B cell (primary cell): ENCODE measurements around the gene ZBTB46. TPM values are rescaled to one million over a fixed set of nuclear protein-coding genes. Genes with fewer than 3 reads are reported as not detected.

ENCODE experiments used
- ATAC-seq: fragments of 200-7000 bp; cut with Tn5 transposase; one replicate; pipeline ENCODE4 v1.10.0; 2021; ENCODE audit warnings: low read depth, mild to moderate bottlenecking, moderate number of reproducible peaks, moderate library complexity
- CTCF ChIA-PET: fragments of 350-600 bp; sonication (Branson Sonifier 250); formaldehyde crosslinking; loops from one replicate; lab custom pipeline; 2021; ENCODE audit warnings: antibody characterized with exemption, inconsistent platforms; lab: Charles Lee
- POLR2A ChIA-PET: fragments of 350-600 bp; sonication (Branson Sonifier 250); formaldehyde crosslinking; loops from one replicate; lab custom pipeline; 2021; ENCODE audit warnings: antibody characterized with exemption; lab: Charles Lee
- DNase-seq: peaks from one replicate; pipeline ENCODE4 v3.0.0; 2013
- H2AFZ ChIP-seq: 2 replicates; pipeline ENCODE4 v1.6.1; 2012; ENCODE audit warnings: mild to moderate bottlenecking, low read depth, low read length; ENCODE audit not compliant: insufficient read depth, poor library complexity, severe bottlenecking
- H3K27ac ChIP-seq, 2 donors: 1 replicate in 1 of 2; 2 replicates in 1 of 2; pipeline ENCODE4 v1.5.1; 2012 to 2013; ENCODE audit warnings: low read length in 2 of 2, mild to moderate bottlenecking in 2 of 2, moderate library complexity in 1 of 2
- H3K27me3 ChIP-seq, 4 experiments: fragments of 200-600 bp in 1 of 4; sonication (generic) in 1 of 4; replicated peaks in 1 of 4; 1 replicate in 2 of 4; 2 replicates in 2 of 4; pipeline versions ENCODE4 v1.6.1 to v1.7.0; 2013 to 2016; ENCODE audit warnings: low read length in 3 of 4, mild to moderate bottlenecking in 2 of 4, mixed read lengths in 1 of 4, moderate library complexity in 1 of 4; ENCODE audit not compliant: insufficient read depth in 4 of 4, control insufficient read depth in 3 of 4; ENCODE audit errors: control extremely low read depth in 1 of 4
- H3K36me3 ChIP-seq, 2 experiments: replicated peaks in 1 of 2; 1 replicate in 1 of 2; 2 replicates in 1 of 2; pipeline versions ENCODE4 v1.6.1 to v1.7.1; 2013; ENCODE audit warnings: low read length in 1 of 2; ENCODE audit not compliant: insufficient read depth in 2 of 2, control insufficient read depth in 1 of 2; ENCODE audit errors: control extremely low read depth in 1 of 2, extremely low read depth in 1 of 2
- H3K4me1 ChIP-seq, 2 donors: fragments of 200-600 bp in 1 of 2; sonication (generic) in 1 of 2; 1 replicate in 1 of 2; 2 replicates in 1 of 2; pipeline versions ENCODE4 v1.5.1 to v1.6.1; 2013 to 2017; ENCODE audit warnings: low read length in 2 of 2; ENCODE audit not compliant: control insufficient read depth in 2 of 2, insufficient read depth in 2 of 2
- H3K4me2 ChIP-seq: replicated peaks from 2 replicates; pipeline ENCODE3; 2012; ENCODE audit warnings: mild to moderate bottlenecking, low read depth, low read length; ENCODE audit not compliant: poor library complexity, severe bottlenecking
- H3K4me3 ChIP-seq, 5 experiments: fragments of 200-600 bp in 1 of 5; sonication (generic) in 1 of 5; 1 replicate in 3 of 5; 2 replicates in 2 of 5; pipeline versions ENCODE4 v1.5.1 to v1.7.0; 2011 to 2016; ENCODE audit warnings: low read length in 4 of 5, mild to moderate bottlenecking in 4 of 5, low read depth in 2 of 5, control low read depth in 1 of 5, moderate library complexity in 1 of 5; ENCODE audit not compliant: insufficient read depth in 1 of 5; ENCODE audit errors: control extremely low read depth in 1 of 5, extremely low read depth in 1 of 5
- H3K79me2 ChIP-seq: fragments of 200-600 bp; sonication (generic); one replicate; pipeline ENCODE4 v1.6.0; 2016; ENCODE audit warnings: low read length; ENCODE audit not compliant: control insufficient read depth, insufficient read depth
- H3K9ac ChIP-seq: fragments of 200-600 bp; sonication (generic); 2 replicates; pipeline ENCODE4 v1.6.1; 2017; ENCODE audit warnings: mild to moderate bottlenecking, low read length, moderate library complexity
- H3K9me3 ChIP-seq, 3 donors: one replicate each; pipeline versions ENCODE4 v1.6.1 to v1.7.1; 2013; ENCODE audit warnings: low read length in 2 of 3; ENCODE audit not compliant: control insufficient read depth in 2 of 3, insufficient read depth in 1 of 3; ENCODE audit errors: control extremely low read depth in 1 of 3
- H4K20me1 ChIP-seq: 2 replicates; pipeline ENCODE4 v1.6.0; 2012; ENCODE audit warnings: mild to moderate bottlenecking, low read length; ENCODE audit not compliant: insufficient read depth, control insufficient read depth, poor library complexity, severe bottlenecking
- H3K27ac Mint-ChIP-seq: one replicate; pipeline ENCODE4 v1.8.0; 2021; ENCODE audit warnings: mixed read lengths
- H3K27me3 Mint-ChIP-seq: one replicate; pipeline ENCODE4 v1.8.0; 2021; ENCODE audit warnings: mixed read lengths
- H3K4me1 Mint-ChIP-seq: one replicate; pipeline ENCODE4 v1.8.0; 2021; ENCODE audit warnings: mixed read lengths
- H3K4me3 Mint-ChIP-seq: one replicate; pipeline ENCODE4 v1.8.0; 2021; ENCODE audit warnings: mixed read lengths
- H3K9me3 Mint-ChIP-seq: one replicate; pipeline ENCODE4 v1.8.0; 2022; ENCODE audit warnings: mixed read lengths; ENCODE audit not compliant: insufficient read depth
- EZH2 ChIP-seq: IDR thresholded peaks from 2 replicates; pipeline ENCODE4 v1.6.1; 2012; ENCODE audit warnings: borderline replicate concordance, low read depth, mild to moderate bottlenecking, moderate library complexity, low read length; ENCODE audit not compliant: insufficient read depth, poor library complexity, severe bottlenecking
- WGBS: methylation state at CpG from one replicate; pipeline ENCODE4 v1.1.5; 2013; ENCODE audit warnings: missing lambda C conversion rate; ENCODE audit not compliant: insufficient coverage; 5-methylcytosine and 5-hydroxymethylcytosine counted together
- intact Hi-C: fragments of 100-400 bp; cut with micrococcal nuclease; formaldehyde crosslinking; loops from one replicate; pipeline ENCODE4 v1.10.0; 2022
- polyA plus RNA-seq: library from polyadenylated mRNA; depleted of rRNA; stranded (reverse); fragments of >200 nt; gene quantifications from 2 replicates; pipeline ENCODE4 v1.2.3, GENCODE V29; 2012
- total RNA-seq, 2 donors: library from RNA; stranded (reverse); fragments of 120-200 nt in 1 of 2; gene quantifications; 1 replicate in 1 of 2; 2 replicates in 1 of 2; pipeline versions ENCODE4 v1.2.3 to v1.2.4, GENCODE V29; 2013 to 2022
- TF ChIP-seq, protein P1 (sequence below): fragments of 200-600 bp; IDR thresholded peaks from one replicate; pipeline ENCODE4 v1.8.0; 2022; ENCODE audit warnings: antibody characterized with exemption, mild to moderate bottlenecking

Gene ZBTB46
- total and polyA plus RNA-seq, 2 donors (not counting 1 experiment from before 2014, with no cell fraction given) = 0.16 to 0.64 TPM

DNA sequence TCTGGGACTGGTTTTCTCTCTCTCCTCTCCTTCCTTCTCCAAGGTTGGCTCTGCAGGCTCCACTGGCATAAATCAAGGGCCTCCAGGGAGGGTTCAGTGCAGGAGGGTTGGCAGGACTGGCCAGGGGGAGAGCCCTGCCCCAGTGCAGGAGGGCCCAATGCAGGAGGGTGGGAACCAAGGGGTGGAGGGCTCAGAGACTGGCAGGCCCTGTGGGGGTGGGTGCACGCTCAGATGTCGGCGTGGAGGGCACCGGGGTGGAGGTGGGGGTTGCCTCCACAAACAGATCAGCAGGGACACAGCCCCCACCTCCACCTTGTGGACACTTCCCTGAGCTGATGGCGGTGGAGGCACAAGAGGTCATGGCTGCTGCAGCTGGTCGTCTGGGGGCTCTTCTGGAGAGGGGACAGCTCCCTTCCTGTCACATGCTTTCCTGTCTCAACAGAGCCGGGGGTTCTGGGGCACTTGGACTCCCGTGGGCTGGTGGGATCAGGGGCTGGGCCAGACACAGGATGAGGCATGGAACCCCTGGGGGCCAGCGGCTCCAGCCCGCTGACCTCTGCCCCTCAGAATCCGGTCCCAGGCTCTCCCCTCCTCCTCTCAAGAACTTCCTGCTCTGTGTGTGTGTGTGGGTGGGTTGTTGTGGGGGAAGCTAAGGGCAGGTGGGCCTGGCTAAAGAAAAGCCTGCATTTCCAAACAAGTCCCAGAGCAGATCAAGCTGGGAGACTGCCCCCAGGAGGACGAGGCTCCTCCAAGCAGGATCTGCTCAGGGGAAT lies 27.5 kb upstream of the ZBTB46 start:
- Histone ChIP-seq H3K9ac (peak overlapping the region; percentile 38), H3K4me3 (peak overlapping the region in 2 of 5 experiments; percentile 7 to 25), H3K36me3 (peaks cover 0 to 4% of the 10 kb centered on the region in 2 experiments), H3K4me2 (peak overlapping the region; percentile 60), H3K9me3 (no peaks in the 10 kb centered on the region), H3K79me2 (peaks cover 5% of the 10 kb centered on the region), H3K27me3 (peaks cover 0 to 16% (median 5%) of the 10 kb centered on the region in 4 experiments), H2AFZ (peak overlapping the region; percentile 9), H3K4me1 (peaks cover 31 to 46% of the 10 kb centered on the region in 2 donors), H4K20me1 (no peaks in the 10 kb centered on the region), H3K27ac (no peak overlapping the region)
- 19% methylated on average over 1 of the region's 12 CpGs for WGBS
- TF ChIP-seq, protein P1, sequence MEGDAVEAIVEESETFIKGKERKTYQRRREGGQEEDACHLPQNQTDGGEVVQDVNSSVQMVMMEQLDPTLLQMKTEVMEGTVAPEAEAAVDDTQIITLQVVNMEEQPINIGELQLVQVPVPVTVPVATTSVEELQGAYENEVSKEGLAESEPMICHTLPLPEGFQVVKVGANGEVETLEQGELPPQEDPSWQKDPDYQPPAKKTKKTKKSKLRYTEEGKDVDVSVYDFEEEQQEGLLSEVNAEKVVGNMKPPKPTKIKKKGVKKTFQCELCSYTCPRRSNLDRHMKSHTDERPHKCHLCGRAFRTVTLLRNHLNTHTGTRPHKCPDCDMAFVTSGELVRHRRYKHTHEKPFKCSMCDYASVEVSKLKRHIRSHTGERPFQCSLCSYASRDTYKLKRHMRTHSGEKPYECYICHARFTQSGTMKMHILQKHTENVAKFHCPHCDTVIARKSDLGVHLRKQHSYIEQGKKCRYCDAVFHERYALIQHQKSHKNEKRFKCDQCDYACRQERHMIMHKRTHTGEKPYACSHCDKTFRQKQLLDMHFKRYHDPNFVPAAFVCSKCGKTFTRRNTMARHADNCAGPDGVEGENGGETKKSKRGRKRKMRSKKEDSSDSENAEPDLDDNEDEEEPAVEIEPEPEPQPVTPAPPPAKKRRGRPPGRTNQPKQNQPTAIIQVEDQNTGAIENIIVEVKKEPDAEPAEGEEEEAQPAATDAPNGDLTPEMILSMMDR = no peak
- TF ChIP-seq EZH2 = no peak
- peaks cover 34% of the 10 kb centered on the region for H3K4me1 Mint-ChIP-seq
- ATAC-seq = peak; percentile 26
- H3K4me3 Mint-ChIP-seq = peak overlapping the region; percentile 67
- intact Hi-C loops = no loop called here
- H3K27ac Mint-ChIP-seq = no peak overlapping the region
- no peaks in the 10 kb centered on the region for H3K27me3 Mint-ChIP-seq
- no peaks in the 10 kb centered on the region for H3K9me3 Mint-ChIP-seq
- POLR2A ChIA-PET = interaction anchor here (0.5 kb wide), 1 partner anchor 327 kb away, joined by 6 read pairs; no protein-coding TSS in a partner anchor
- CTCF ChIA-PET = no interaction called here
- DNase-seq = no peak

DNA sequence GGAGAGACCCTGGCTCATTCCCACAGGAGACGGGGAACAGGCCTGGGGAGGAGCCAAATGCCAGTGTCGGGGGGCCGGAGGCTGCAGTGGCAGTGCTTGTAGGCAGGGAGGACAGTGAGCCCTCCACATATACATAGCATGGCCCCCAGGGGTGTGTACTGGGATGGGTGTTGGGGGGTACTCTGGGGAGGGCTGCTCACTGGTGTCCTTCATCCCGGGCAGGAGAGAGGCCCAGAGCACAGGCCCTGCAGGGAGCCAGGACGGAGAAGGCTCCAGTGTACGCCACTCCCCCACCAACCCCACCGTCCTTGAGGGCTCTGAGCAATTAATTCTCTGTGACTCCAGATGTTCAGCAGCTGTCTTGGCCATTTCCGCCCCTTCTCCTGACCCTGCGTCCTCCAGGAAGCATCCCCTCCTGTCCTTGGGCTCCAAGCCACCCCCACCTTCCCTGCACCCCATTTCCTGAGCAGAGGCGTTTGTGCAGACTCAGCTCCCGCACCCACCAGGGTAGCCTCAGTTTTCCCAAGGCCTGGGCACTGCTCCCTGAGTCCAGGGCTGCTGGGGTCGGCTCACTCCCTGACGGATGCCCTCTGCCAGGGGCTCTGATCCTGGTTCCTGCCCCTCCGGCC lies 26.8 kb upstream of the ZBTB46 start:
- ATAC-seq (no peak), DNase-seq (no peak)
- Histone ChIP-seq H3K9ac (no peak overlapping the region), H2AFZ (no peak overlapping the region), H3K4me1 (peaks cover 26 to 39% of the 10 kb centered on the region in 2 donors), H4K20me1 (no peaks in the 10 kb centered on the region), H3K27me3 (peaks cover 0 to 19% (median 5%) of the 10 kb centered on the region in 4 experiments), H3K36me3 (peaks cover 0 to 4% of the 10 kb centered on the region in 2 experiments), H3K4me2 (peak overlapping the region; percentile 60), H3K9me3 (no peaks in the 10 kb centered on the region), H3K27ac (no peak overlapping the region), H3K79me2 (no peaks in the 10 kb centered on the region), H3K4me3 (no peak overlapping the region)
- 53% methylated on average over 13 of the region's 14 CpGs for WGBS
- Mint-ChIP-seq H3K27me3 (no peaks in the 10 kb centered on the region), H3K4me3 (no peak overlapping the region), H3K4me1 (peaks cover 27% of the 10 kb centered on the region), H3K27ac (no peak overlapping the region), H3K9me3 (no peaks in the 10 kb centered on the region)
- intact Hi-C loops = no loop called here
- ChIA-PET POLR2A (no interaction called here), CTCF (interaction anchor here (0.5 kb wide), 1 partner anchor 186 kb away, joined by 5 read pairs; no protein-coding TSS in a partner anchor)
- TF ChIP-seq EZH2 = no peak
- TF ChIP-seq, protein P1 = no peak
